SK-N-SH (cell line): ENCODE measurements around the gene KIZ. TPM values are rescaled to one million over a fixed set of nuclear protein-coding genes. Genes with fewer than 3 reads are reported as not detected.
A peak's percentile ranks its signal among the peaks of the same experiment; 100 is the strongest.

Experiments used
- CTCF ChIA-PET: fragments of 300-600, 350-600 bp; formaldehyde crosslinking; extraction: SDS; loops from one replicate; lab custom pipeline; 2021; lab: Yijun Ruan, JAX
- POLR2A ChIA-PET: fragments of 350-600 bp; sonication (Branson Sonifier 250); formaldehyde crosslinking; extraction: SDS; loops from one replicate; lab custom pipeline; 2020; ENCODE audit warnings: antibody characterized with exemption, inconsistent platforms; lab: Yijun Ruan, JAX
- DNase-seq: peaks from one replicate; pipeline ENCODE4 v3.0.0; 2012
- H2AFZ ChIP-seq: fragments of 200-600 bp; sonication (generic); 2 replicates; pipeline ENCODE4 v1.8.1; 2016; ENCODE audit warnings: antibody characterized with exemption, mild to moderate bottlenecking, low read depth
- H3F3A ChIP-seq: fragments of 200-600 bp; sonication (generic); replicated peaks from 2 replicates; pipeline ENCODE3; 2016; ENCODE audit warnings: antibody characterized with exemption, mild to moderate bottlenecking; ENCODE audit not compliant: insufficient read depth
- H3K27ac ChIP-seq, 2 experiments: fragments of 200-500 bp in 1 of 2; fragments of 200-600 bp in 1 of 2; sonication (Bioruptor generic) in 1 of 2; sonication (generic), shearing (Covaris generic) in 1 of 2; 2 replicates each; pipeline versions ENCODE4 v1.5.1 to v1.6.1; 2014 to 2016; ENCODE audit warnings: low read depth in 2 of 2, inconsistent platforms in 1 of 2, low read length in 1 of 2, mild to moderate bottlenecking in 1 of 2, mixed read lengths in 1 of 2
- H3K27me3 ChIP-seq: fragments of 200-600 bp; sonication (generic), shearing (Covaris generic); 2 replicates; pipeline ENCODE4 v1.6.1; 2016; ENCODE audit warnings: mixed run types; ENCODE audit not compliant: insufficient read depth
- H3K36me3 ChIP-seq, 2 experiments: fragments of 200-500 bp in 1 of 2; fragments of 200-600 bp in 1 of 2; sonication (Bioruptor generic) in 1 of 2; sonication (generic) in 1 of 2; replicated peaks in 1 of 2; 2 replicates each; pipeline versions ENCODE3 to v1.5.1; 2014 to 2016; ENCODE audit warnings: low read length in 1 of 2, mild to moderate bottlenecking in 1 of 2; ENCODE audit not compliant: insufficient read depth in 2 of 2, control insufficient read depth in 1 of 2
- H3K4me1 ChIP-seq, 2 experiments: fragments of 200-500 bp in 1 of 2; fragments of 200-600 bp in 1 of 2; sonication (Bioruptor generic) in 1 of 2; sonication (generic), shearing (Covaris generic) in 1 of 2; 2 replicates each; pipeline versions ENCODE4 v1.5.1 to v1.6.1; 2014 to 2016; ENCODE audit warnings: low read depth in 1 of 2, low read length in 1 of 2, mixed run types in 1 of 2; ENCODE audit not compliant: insufficient read depth in 2 of 2, control insufficient read depth in 1 of 2
- H3K4me2 ChIP-seq: fragments of 200-600 bp; sonication (generic), shearing (Covaris generic); 2 replicates; pipeline ENCODE4 v1.6.1; 2017; ENCODE audit warnings: mixed run types
- H3K4me3 ChIP-seq, 2 experiments: fragments of 200-500 bp in 1 of 2; fragments of 200-600 bp in 1 of 2; sonication (Bioruptor generic) in 1 of 2; sonication (generic), shearing (Covaris generic) in 1 of 2; 2 replicates each; pipeline versions ENCODE4 v1.5.1 to v1.8.1; 2014 to 2016; ENCODE audit warnings: low read depth in 2 of 2, inconsistent platforms in 1 of 2, low read length in 1 of 2, mild to moderate bottlenecking in 1 of 2, mixed read lengths in 1 of 2, moderate library complexity in 1 of 2
- H3K79me2 ChIP-seq: fragments of 200-600 bp; sonication (generic); 2 replicates; pipeline ENCODE4 v1.8.1; 2017; ENCODE audit warnings: mild to moderate bottlenecking; ENCODE audit not compliant: insufficient read depth
- H3K9ac ChIP-seq: fragments of 200-600 bp; sonication (generic); 2 replicates; pipeline ENCODE4 v1.6.1; 2017; ENCODE audit warnings: mixed run types
- H3K9me2 ChIP-seq: fragments of 200-600 bp; sonication (generic); 2 replicates; pipeline ENCODE4 v1.6.1; 2017; ENCODE audit warnings: mixed run types
- H3K9me3 ChIP-seq: fragments of 200-600 bp; sonication (generic); 2 replicates; pipeline ENCODE4 v1.6.1; 2017; ENCODE audit warnings: mixed run types, mild to moderate bottlenecking, moderate library complexity
- H4K20me1 ChIP-seq: fragments of 200-600 bp; sonication (generic); 2 replicates; pipeline ENCODE4 v1.6.1; 2017; ENCODE audit warnings: mild to moderate bottlenecking, mixed run types; ENCODE audit not compliant: insufficient read depth
- EP300 ChIP-seq, 2 experiments: IDR thresholded peaks; 2 replicates each; pipeline versions ENCODE4 v1.4.0 to v1.6.1; 2012; ENCODE audit warnings: borderline replicate concordance in 1 of 2, low read depth in 1 of 2, low read length in 1 of 2
- FOXM1 ChIP-seq: IDR thresholded peaks from 2 replicates; pipeline ENCODE4 v1.4.0; 2012; ENCODE audit warnings: low read depth, mild to moderate bottlenecking
- JUND ChIP-seq: IDR thresholded peaks from 2 replicates; pipeline ENCODE4 v1.4.0; 2012
- NRF1 ChIP-seq: IDR thresholded peaks from 2 replicates; pipeline ENCODE4 v1.6.1; 2012; ENCODE audit warnings: low read depth, mild to moderate bottlenecking, low read length
- RCOR1 ChIP-seq: fragments of 150-350 bp; IDR thresholded peaks from 2 replicates; pipeline ENCODE4 v1.6.1; 2017; ENCODE audit warnings: antibody characterized with exemption, low read length
- RXRA ChIP-seq: IDR thresholded peaks from 2 replicates; pipeline ENCODE4 v1.4.0; 2012; ENCODE audit warnings: low read depth, mild to moderate bottlenecking, borderline replicate concordance
- TCF12 ChIP-seq: IDR thresholded peaks from 2 replicates; pipeline ENCODE4 v1.4.0; 2012
- TEAD4 ChIP-seq: IDR thresholded peaks from 2 replicates; pipeline ENCODE4 v1.4.0; 2012; ENCODE audit warnings: mild to moderate bottlenecking, borderline replicate concordance; ENCODE audit not compliant: insufficient read depth
- WGBS: methylation state at CpG from one replicate; pipeline ENCODE4 v1.1.6; 2017; ENCODE audit warnings: low lambda C conversion rate; 5-methylcytosine and 5-hydroxymethylcytosine counted together
- polyA plus RNA-seq, 3 experiments: library from polyadenylated mRNA; depleted of rRNA; stranded (reverse); fragments of >200 nt; gene quantifications; 2 replicates each; pipeline ENCODE4 v1.2.3, GENCODE V29; 2012
- TF ChIP-seq, protein P1 (sequence below): fragments of 150-350 bp; IDR thresholded peaks from 2 replicates; pipeline ENCODE4 v1.6.1; 2016; ENCODE audit warnings: mild to moderate bottlenecking, low read depth, low read length
- TF ChIP-seq, protein P2 (sequence below): IDR thresholded peaks from 2 replicates; pipeline ENCODE4 v1.4.0; 2012; ENCODE audit warnings: low read depth

Gene KIZ
- polyA plus RNA-seq, 1 of the 3 experiments (the other 2 are of a cell fraction), result 3.9 TPM

DNA sequence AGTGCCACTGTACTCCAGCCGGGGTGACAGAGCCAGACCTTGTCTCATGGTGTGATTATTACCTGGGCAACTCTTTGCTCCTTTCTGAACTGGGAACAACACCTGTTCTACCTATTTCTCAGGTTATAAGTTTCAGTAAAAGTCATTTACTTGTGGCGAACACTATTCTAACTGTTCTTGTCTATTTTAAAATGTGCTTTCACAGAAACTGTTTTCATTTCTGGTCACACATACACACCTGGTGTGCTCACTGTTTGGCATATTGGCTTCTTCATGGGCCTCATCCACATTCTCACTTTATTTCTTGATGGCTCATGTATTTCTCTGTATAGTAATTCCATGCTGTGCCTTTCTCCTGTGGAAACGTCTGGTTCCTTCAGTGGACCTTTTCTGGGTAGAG lies 146.8 kb downstream of the KIZ start (continued):
- TF ChIP-seq, protein P1, sequence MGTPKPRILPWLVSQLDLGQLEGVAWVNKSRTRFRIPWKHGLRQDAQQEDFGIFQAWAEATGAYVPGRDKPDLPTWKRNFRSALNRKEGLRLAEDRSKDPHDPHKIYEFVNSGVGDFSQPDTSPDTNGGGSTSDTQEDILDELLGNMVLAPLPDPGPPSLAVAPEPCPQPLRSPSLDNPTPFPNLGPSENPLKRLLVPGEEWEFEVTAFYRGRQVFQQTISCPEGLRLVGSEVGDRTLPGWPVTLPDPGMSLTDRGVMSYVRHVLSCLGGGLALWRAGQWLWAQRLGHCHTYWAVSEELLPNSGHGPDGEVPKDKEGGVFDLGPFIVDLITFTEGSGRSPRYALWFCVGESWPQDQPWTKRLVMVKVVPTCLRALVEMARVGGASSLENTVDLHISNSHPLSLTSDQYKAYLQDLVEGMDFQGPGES, result no peak
- no peak for TF ChIP-seq NRF1

DNA sequence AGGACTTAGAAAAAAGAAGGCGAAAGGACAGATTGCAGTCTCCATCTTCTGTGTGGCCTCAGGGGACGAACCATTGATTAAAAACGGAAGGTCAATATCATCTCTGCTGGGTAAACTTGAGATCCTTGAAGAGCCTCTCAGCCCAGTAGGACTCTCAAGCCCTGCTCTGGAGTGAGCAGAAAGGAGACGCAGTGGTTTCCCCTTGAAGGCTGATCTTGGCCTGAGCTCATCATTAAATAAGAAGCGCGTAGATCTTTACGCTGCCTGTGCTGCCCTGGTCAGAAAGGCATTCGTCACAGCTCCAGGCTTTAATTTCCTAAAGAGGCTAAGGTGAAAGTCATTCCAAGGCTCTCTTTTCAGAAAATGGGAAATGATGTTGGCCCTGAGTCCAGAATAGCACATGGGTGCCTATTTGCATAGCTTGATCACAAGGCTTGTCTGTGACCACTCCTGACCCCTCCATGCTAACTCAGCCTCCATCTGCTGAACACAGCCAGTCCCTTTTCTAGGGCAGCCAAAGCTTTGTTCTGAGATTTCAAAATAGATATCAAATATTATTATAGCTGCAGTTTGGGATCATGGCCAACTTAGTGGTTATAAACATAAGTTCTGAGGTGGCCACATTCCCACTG lies 148.0 kb downstream of the KIZ start:
- ChIA-PET POLR2A (no interaction called here), CTCF (interaction anchor here (1.3 to 3.8 kb wide), 2 partner anchors 38 to 231 kb away, joined by 4 to 16 read pairs; no protein-coding TSS in a partner anchor)
- DNase-seq, result peak; percentile 23
- Histone ChIP-seq H3K9me2 (no peaks in the 10 kb centered on the region), H4K20me1 (no peaks in the 10 kb centered on the region), H3F3A (no peaks in the 10 kb centered on the region), H3K36me3 (no peaks in the 10 kb centered on the region), H3K9me3 (no peaks in the 10 kb centered on the region), H3K27me3 (peaks cover 4% of the 10 kb centered on the region; the same call in 1 of the 2 replicates), H3K4me3 (no peak overlapping the region), H3K9ac (no peak overlapping the region), H3K4me1 (no peaks in the 10 kb centered on the region; a peak in 1 of 4 replicates), H3K27ac (no peak overlapping the region), H2AFZ (no peak overlapping the region), H3K4me2 (no peak overlapping the region), H3K79me2 (no peaks in the 10 kb centered on the region)
- TF ChIP-seq EP300 (IDR thresholded peaks at IDR 0.05; ENCODE audit: borderline replicate concordance in 1 of 2, low read depth in 1 of 2, low read length in 1 of 2) (no peak), TEAD4 (no peak), TCF12 (no peak), RCOR1 (no peak)
- 60% methylated on average over 8 of the region's 8 CpGs for WGBS

DNA sequence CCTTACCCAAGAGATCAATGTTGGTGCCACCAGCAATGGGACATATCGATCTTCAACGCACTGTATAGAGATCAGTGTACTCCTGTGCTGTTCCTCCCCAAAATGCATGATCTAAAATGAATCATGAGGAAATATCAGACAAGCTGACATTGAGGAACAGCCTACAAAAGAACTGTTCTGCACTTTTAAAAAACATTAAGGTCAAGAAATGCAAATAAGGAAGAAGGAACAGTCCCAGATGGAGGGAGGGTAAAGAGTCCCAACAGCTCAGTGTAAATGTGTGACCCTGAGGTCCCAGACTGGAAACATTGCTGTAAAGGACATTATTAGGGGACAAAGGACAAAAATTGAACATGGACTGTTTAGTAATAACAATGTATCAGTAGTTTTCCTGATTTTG lies 152.9 kb downstream of the KIZ start:
- 81% methylated on average over 2 of the region's 2 CpGs for WGBS
- Histone ChIP-seq H3K79me2 (no peaks in the 10 kb centered on the region), H4K20me1 (no peaks in the 10 kb centered on the region), H3K4me3 (no peak overlapping the region), H3K9me3 (no peaks in the 10 kb centered on the region), H3K9me2 (no peaks in the 10 kb centered on the region), H3K27me3 (no peaks in the 10 kb centered on the region; the same call in 1 of the 2 replicates), H3K27ac (no peak overlapping the region), H3K4me1 (no peaks in the 10 kb centered on the region; a peak in 1 of 4 replicates), H3K9ac (no peak overlapping the region), H2AFZ (no peak overlapping the region), H3K36me3 (no peaks in the 10 kb centered on the region), H3F3A (no peaks in the 10 kb centered on the region), H3K4me2 (no peak overlapping the region)
- ChIA-PET CTCF (interaction anchor here (1.9 kb wide), 1 partner anchor 226 kb away, joined by 5 read pairs; no protein-coding TSS in a partner anchor), POLR2A (no interaction called here)
- TF ChIP-seq RXRA (no peak), NRF1 (no peak), FOXM1 (no peak), JUND (no peak)
- TF ChIP-seq, protein P2, sequence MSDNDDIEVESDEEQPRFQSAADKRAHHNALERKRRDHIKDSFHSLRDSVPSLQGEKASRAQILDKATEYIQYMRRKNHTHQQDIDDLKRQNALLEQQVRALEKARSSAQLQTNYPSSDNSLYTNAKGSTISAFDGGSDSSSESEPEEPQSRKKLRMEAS, result no peak
- TF ChIP-seq, protein P1, result no peak
- no peak for DNase-seq
